RWPE1 (cell line): ENCODE data around the gene COBL.

Experiments
- CTCF ChIA-PET: fragments of 350-600 bp; sonication (Branson Sonifier 250); formaldehyde crosslinking; extraction: SDS; loops from one replicate; lab custom pipeline; 2021; lab: Yijun Ruan, JAX
- POLR2A ChIA-PET: fragments of 400-600 bp; formaldehyde crosslinking; extraction: SDS; loops from one replicate; lab custom pipeline; 2020; ENCODE audit warnings: antibody characterized with exemption; ENCODE audit not compliant: low non-redundant PET; lab: Yijun Ruan, JAX
- DNase-seq: peaks from one replicate; pipeline ENCODE4 v3.0.0; 2012; ENCODE audit warnings: low spot score
- H3K27ac ChIP-seq: fragments of 450-650 bp; 2 replicates; pipeline ENCODE4 v1.5.1; 2017
- TF ChIP-seq, protein P1 (sequence below): fragments of 450-650 bp; conservative IDR thresholded peaks from 2 replicates; pipeline ENCODE4 v1.5.1; 2017; ENCODE audit warnings: low read depth, mild to moderate bottlenecking

Gene COBL

DNA sequence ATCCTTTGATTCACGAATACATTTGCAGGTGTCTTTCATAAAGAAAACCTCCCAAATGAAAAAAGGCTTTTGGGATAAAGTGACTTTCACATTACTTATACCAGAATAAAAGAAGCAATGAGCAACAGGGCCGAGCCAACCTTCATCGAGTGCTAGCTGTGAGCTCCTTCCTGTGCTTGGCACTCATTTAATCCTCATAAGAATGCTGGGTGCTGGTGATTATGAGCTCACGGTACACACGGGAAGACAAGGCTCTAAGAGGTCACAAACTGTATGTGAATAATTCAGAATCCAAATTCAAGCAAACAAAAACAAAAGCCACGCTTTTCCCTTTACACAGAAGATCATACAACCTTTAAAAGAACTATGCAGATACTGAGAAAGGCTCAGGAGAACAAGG lies 156.2 kb downstream of the COBL start:
- ChIA-PET POLR2A (no interaction called here), CTCF (interaction anchor here (0.6 to 3.3 kb wide), 32 partner anchors 8 to 1025 kb away, joined by 3 to 19 read pairs (median 4); no protein-coding TSS in a partner anchor)
- DNase-seq: no peak
- no peak overlapping the region for H3K27ac ChIP-seq
- TF ChIP-seq, protein P1, sequence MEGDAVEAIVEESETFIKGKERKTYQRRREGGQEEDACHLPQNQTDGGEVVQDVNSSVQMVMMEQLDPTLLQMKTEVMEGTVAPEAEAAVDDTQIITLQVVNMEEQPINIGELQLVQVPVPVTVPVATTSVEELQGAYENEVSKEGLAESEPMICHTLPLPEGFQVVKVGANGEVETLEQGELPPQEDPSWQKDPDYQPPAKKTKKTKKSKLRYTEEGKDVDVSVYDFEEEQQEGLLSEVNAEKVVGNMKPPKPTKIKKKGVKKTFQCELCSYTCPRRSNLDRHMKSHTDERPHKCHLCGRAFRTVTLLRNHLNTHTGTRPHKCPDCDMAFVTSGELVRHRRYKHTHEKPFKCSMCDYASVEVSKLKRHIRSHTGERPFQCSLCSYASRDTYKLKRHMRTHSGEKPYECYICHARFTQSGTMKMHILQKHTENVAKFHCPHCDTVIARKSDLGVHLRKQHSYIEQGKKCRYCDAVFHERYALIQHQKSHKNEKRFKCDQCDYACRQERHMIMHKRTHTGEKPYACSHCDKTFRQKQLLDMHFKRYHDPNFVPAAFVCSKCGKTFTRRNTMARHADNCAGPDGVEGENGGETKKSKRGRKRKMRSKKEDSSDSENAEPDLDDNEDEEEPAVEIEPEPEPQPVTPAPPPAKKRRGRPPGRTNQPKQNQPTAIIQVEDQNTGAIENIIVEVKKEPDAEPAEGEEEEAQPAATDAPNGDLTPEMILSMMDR: no peak

DNA sequence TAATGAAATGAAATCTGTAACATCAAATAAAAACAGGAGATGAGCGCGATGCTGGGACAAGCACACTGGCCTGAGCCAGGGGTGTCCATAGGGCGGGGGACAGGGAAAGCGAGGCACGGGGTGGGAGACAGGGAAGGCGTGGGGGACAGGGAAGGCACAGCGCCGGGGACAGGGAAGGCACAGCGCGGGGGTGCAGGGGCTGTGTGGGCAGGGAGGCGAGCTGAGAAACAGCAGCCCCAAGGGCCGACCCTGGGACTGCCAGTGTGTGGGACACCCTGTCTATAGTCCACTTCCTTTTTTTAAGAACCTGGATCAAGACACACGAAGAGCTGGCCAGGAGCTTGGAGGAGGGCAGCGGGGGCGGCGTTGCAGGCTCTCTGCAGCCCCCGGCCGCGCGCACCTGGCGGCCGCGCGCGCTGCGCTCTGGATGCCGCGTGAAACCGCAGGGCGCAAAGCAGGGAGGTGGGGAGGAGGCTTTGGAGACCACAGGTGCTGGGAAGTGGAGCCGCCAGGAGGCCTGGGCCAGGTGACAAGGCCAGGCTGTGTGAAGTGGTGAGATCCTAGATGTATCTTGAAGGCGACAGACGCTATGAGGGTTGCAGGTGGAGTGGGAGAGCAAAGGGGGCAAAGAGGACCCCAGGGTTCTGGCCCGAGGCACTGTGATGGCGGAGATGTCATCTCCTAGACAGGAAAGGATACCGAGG lies 157.7 kb downstream of the COBL start:
- CTCF ChIA-PET: interaction anchor here (2.7 kb wide), 1 partner anchor 80 kb away, joined by 12 read pairs; no protein-coding TSS in a partner anchor
- POLR2A ChIA-PET: no interaction called here
- DNase-seq: no peak
- H3K27ac ChIP-seq: no peak overlapping the region
- TF ChIP-seq, protein P1: no peak

DNA sequence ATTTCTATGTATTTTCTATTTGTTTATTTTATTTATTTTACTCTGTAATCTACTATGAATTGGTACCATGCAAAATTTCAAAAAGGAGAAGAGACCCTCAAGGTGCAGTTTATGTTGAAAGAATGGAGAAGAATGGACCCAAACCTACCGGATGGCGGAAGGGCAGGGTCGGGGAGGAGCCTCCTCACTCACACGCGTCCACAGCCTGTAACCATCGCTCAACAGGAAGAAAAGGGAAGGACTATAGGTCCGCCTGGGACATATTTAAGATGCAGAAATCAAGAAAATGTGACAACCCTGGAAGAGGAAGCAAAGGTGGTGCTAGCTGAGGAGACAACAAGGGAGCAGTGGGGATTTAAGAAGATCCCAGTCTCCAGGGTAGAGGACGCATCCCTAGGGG lies 158.4 kb downstream of the COBL start:
- POLR2A ChIA-PET: no interaction called here
- CTCF ChIA-PET: no interaction called here

DNA sequence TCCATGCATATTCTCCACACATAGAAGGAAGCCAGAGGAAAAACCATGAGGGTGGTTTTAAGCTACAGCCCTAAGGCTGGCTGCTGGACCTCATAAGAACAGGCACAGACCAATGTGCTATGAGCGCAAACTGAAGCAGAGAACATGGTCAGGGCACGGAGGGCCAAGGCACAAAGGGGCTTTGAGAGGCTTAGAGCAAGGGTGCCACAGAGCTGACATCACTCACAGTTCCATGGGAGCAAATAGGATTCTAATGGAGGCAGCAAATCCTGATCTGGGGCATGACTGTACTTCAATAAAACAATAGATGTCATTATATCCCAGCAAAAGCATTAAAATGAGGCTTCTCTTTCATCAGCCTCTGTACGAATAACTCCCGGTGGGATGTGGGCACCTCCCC lies 162.4 kb downstream of the COBL start:
- H3K27ac ChIP-seq: no peak overlapping the region
- DNase-seq: no peak
- TF ChIP-seq, protein P1: no peak
- CTCF ChIA-PET: no interaction called here
- POLR2A ChIA-PET: no interaction called here

More for the DNA sequence above, 158.4 kb downstream of the COBL start:
- TF ChIP-seq, protein P1: no peak
- H3K27ac ChIP-seq: no peak overlapping the region
- no peak for DNase-seq

DNA sequence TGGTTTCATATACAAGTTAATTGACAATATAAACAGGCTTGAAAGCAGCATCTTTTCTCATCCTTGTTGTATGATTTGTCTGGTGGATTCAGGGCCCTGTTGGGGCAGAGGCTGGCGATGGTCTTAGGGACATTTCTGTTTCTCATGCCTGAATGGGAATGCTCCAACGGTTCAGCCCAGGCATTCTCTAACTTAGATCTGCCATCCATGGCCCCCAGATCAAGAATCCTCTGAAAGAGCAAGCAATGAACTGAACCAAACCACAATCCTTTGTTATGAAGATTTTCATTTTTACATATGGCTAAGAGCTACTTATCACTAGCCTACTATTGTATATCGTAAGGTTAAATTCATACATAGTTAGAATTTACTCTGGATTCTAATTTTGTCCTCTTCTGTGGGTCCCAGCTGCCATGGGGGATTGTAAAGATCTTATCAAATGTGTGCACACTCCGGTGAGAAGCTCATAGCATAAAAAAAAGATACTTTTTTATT lies 163.9 kb downstream of the COBL start:
- H3K27ac ChIP-seq: no peak overlapping the region
- CTCF ChIA-PET: interaction anchor here (0.5 to 1.8 kb wide), 5 partner anchors 8 to 1051 kb away, joined by 3 to 8 read pairs (median 4); no protein-coding TSS in a partner anchor
- POLR2A ChIA-PET: no interaction called here
- no peak for DNase-seq
- TF ChIP-seq, protein P1: no peak

DNA sequence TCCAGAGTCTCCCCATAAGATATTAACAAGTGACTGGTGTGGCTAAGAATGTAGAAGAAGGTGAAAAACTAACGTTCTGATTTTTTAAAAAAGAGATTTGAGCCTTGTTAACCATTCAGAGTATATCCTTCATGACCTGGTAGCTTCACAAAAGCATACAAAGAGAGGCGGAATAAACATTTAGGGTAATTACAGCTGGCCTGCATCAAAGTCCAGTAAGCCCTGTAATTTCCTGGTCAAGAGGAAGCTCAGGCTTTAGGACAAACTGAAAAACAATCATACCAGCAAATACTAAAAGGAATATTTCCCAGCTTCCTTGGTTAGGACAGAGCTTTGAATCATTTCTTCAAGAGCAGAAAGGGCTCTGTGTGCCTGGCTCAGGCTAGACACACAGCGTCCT lies 165.2 kb downstream of the COBL start:
- no peak for DNase-seq
- no peak overlapping the region for H3K27ac ChIP-seq
- ChIA-PET CTCF (interaction anchor here (0.6 to 1.8 kb wide), 2 partner anchors 10 to 946 kb away, joined by 3 to 7 read pairs; no protein-coding TSS in a partner anchor), POLR2A (no interaction called here)
- TF ChIP-seq, protein P1: no peak
